ENCODE measurements around the gene GRK6. TPM values are rescaled to one million over a fixed set of nuclear protein-coding genes. Genes with fewer than 3 reads are reported as not detected.
A peak's percentile ranks its signal among the peaks of the same experiment; 100 is the strongest.

The GRK6 gene
- total RNA-seq, 2 experiments from 2014 or later = 186 to 192 TPM

DNA sequence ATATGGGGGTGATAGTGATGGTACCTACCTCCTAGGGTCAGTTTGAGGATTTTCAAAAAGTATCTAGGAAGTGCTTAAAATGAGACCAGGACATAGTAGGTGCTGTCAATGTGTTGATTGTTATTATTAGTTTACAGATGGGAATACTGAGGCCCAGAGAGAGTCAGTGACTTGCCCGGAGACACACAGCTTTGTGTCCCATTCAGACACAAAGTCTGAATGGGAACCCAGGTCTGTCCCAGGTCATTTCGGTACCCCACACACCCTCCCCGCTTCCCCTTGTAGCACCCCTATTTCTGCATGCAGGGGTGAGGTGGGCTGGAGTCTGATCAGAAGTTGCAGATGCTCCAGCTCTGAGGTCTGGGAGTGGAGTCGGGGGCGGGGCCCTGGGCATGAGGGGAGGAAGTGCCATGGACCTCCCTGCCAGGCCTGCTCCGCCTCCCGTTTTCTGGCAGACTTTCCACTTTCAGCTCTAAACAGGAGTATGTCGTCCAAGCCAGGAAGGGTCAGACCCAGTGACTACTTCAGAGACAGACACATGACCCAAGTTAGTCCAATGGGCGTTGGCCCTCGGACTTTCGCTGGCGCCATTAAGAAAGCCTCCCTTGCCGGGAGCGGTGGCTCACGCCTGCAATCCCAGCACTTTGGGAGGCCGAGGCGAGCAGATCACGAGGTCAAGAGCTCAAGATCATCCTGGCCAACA, 50.2 kb downstream of the GRK6 start:
- H3K27ac Mint-ChIP-seq = peak overlapping the region; percentile 4
- POLR2A ChIA-PET = interaction anchor here (1.3 kb wide), 1 partner anchor 86 kb away, joined by 3 read pairs; no protein-coding TSS in a partner anchor

DNA sequence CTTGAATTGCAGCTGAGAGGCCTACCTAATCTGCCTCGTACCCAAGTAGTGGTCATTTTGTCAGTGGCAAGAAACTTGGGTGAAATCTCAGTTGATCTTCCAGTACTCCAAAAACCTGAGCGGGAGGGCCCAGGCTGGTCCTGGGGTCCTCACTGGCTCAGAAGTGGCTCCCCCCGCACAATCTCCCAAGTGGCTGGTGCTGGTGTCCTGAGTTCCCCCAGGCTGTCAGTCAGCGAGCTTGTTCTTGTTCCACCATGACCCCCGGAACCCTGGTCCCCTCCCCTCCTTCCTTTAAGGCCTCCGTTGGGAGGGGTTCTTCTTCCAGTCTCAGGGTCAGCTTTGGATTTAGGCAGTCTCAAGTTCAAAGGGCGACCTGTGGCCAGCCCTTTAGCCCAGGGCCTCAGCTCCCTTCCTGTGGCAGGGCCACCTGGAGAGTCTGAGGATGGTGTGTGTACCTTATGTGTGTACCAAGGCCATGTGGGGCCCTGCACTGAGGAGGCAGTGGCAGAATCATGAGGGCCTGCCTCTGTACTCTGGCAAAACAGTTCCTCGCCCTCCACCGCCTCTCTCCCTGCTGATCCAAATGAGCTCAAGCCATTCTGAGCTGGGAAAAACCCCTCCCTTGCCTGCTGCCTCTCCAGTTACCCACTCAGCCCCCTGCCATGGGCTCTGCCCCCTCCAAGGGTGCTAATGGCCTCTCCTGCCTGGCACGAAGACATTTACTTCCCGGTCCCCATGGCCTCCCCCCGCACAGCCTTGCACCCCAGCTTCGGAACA, 51.4 kb downstream of the GRK6 start:
- TF ChIP-seq, protein P1, sequence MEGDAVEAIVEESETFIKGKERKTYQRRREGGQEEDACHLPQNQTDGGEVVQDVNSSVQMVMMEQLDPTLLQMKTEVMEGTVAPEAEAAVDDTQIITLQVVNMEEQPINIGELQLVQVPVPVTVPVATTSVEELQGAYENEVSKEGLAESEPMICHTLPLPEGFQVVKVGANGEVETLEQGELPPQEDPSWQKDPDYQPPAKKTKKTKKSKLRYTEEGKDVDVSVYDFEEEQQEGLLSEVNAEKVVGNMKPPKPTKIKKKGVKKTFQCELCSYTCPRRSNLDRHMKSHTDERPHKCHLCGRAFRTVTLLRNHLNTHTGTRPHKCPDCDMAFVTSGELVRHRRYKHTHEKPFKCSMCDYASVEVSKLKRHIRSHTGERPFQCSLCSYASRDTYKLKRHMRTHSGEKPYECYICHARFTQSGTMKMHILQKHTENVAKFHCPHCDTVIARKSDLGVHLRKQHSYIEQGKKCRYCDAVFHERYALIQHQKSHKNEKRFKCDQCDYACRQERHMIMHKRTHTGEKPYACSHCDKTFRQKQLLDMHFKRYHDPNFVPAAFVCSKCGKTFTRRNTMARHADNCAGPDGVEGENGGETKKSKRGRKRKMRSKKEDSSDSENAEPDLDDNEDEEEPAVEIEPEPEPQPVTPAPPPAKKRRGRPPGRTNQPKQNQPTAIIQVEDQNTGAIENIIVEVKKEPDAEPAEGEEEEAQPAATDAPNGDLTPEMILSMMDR (IDR thresholded peaks at IDR 0.05) = no peak
- Histone ChIP-seq H3K36me3 (ENCODE audit: insufficient read depth, low read length) (no peaks in the 10 kb centered on the region), H3K27me3 (ENCODE audit: control insufficient read depth in 1 of 2, insufficient read depth in 2 of 2, low read length in 2 of 2) (no peaks in the 10 kb centered on the region), H3K4me1 (ENCODE audit: insufficient read depth, low read length) (peaks cover 30% of the 10 kb centered on the region), H3K9me3 (ENCODE audit: control insufficient read depth in 1 of 2, insufficient read depth in 1 of 2, low read length in 2 of 2) (no peaks in the 10 kb centered on the region), H3K4me3 (ENCODE audit: low read length) (no peak overlapping the region), H3K27ac (ENCODE audit: low read depth in 1 of 2, low read length in 2 of 2) (no peak overlapping the region)
- Mint-ChIP-seq H3K4me1 (ENCODE audit: low read depth) (peaks cover 36% of the 10 kb centered on the region), H3K4me3 (peak overlapping the region; percentile 34), H3K36me3 (ENCODE audit: low read depth) (no peaks in the 10 kb centered on the region), H3K27me3 (peaks cover 6% of the 10 kb centered on the region), H3K27ac (peak overlapping the region; percentile 17), H3K9me3 (no peaks in the 10 kb centered on the region)
- ChIA-PET CTCF (interaction anchor here (0.9 kb wide), 1 partner anchor 73 kb away, joined by 3 read pairs; no protein-coding TSS in a partner anchor), POLR2A (interaction anchor here (0.9 to 1.2 kb wide), 3 partner anchors 31 to 52 kb away, joined by 3 to 5 read pairs (median 3); partner anchors contain the start of gene GRK6)
- no peak for DNase-seq
- intact Hi-C loops (cut with DNase I, micrococcal nuclease) = no loop called here
- no peak for ATAC-seq (ENCODE audit: poor library complexity)

More for the DNA sequence above, 50.2 kb downstream of the GRK6 start:
- Mint-ChIP-seq H3K4me1 (ENCODE audit: low read depth) (peaks cover 36% of the 10 kb centered on the region), H3K9me3 (no peaks in the 10 kb centered on the region), H3K36me3 (ENCODE audit: low read depth) (no peaks in the 10 kb centered on the region), H3K4me3 (peak overlapping the region; percentile 74), H3K27me3 (peaks cover 6% of the 10 kb centered on the region)
- no peak overlapping the region for H3K4me3 ChIP-seq (ENCODE audit: low read length)
- ATAC-seq (ENCODE audit: poor library complexity) (no peak), DNase-seq (no peak)
- TF ChIP-seq, protein P1 (IDR thresholded peaks at IDR 0.05) = no peak
- no peaks in the 10 kb centered on the region for H3K36me3 ChIP-seq (ENCODE audit: insufficient read depth, low read length)
- CTCF ChIA-PET = interaction anchor here (0.7 kb wide), 1 partner anchor 21 kb away, joined by 3 read pairs; no protein-coding TSS in a partner anchor
- H3K4me1 ChIP-seq (ENCODE audit: insufficient read depth, low read length) = peaks cover 41% of the 10 kb centered on the region
- H3K27ac ChIP-seq (ENCODE audit: low read depth in 1 of 2, low read length in 2 of 2) = no peak overlapping the region
- intact Hi-C loops (cut with DNase I, micrococcal nuclease) = no loop called here
- no peaks in the 10 kb centered on the region for H3K9me3 ChIP-seq (ENCODE audit: control insufficient read depth in 1 of 2, insufficient read depth in 1 of 2, low read length in 2 of 2)
- H3K27me3 ChIP-seq (ENCODE audit: control insufficient read depth in 1 of 2, insufficient read depth in 2 of 2, low read length in 2 of 2) = peaks cover 0 to 5% of the 10 kb centered on the region in 2 experiments

DNA sequence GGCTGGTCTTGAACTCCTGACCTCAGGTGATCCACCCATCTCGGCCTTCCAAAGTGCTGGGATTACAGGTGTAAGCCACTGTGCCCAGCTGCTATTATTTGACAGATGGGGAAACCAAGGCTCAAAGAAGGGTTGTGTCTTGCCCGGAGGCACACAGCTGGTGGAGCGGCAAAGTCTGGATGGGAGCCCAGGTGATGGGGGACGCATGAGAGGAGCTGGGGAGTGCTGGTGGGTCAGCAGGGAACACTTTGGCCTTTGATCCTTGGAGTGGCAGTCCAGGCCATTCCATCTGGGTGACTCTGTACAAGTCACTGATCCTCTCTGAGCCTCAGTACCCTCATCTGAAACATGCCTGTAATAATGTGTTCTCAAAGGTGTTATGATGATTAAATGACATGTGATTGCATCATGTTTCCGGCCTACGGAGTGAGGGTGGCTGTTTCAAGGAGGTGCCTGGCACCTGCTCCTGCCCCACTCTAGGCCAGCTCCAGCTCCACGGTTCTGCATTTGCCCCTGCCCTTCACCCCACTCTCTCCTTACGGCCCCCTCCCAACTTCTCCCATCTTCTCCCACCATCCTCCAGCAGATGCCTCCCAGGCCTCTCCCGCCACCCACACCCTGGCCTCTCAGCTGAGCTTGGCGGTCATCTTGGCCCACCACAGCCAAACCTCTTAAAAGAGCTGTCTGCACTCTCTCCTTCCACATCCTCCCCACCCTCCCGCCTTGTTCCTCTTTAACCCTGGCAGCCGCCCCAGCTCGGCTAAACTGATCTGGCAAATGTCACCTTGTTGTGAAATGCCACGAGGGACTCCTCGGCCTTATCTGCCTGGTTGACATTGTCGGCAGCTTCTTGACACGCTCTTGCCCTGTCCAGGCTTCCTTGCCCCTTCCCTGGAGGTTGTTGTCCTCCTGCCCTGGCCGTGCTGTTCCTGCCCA, 52.5 kb downstream of the GRK6 start:
- peaks cover 28% of the 10 kb centered on the region for H3K4me1 ChIP-seq (ENCODE audit: insufficient read depth, low read length)
- DNase-seq (peak in 3 of 14 experiments; percentile 35 to 53 (median 37)), ATAC-seq (ENCODE audit: poor library complexity) (peak; percentile 85)
- intact Hi-C loops (cut with DNase I, micrococcal nuclease) = no loop called here
- H3K9me3 ChIP-seq (ENCODE audit: control insufficient read depth in 1 of 2, insufficient read depth in 1 of 2, low read length in 2 of 2) = no peaks in the 10 kb centered on the region
- no peaks in the 10 kb centered on the region for H3K27me3 ChIP-seq (ENCODE audit: control insufficient read depth in 1 of 2, insufficient read depth in 2 of 2, low read length in 2 of 2)
- no peaks in the 10 kb centered on the region for H3K36me3 ChIP-seq (ENCODE audit: insufficient read depth, low read length)
- ChIA-PET POLR2A (interaction anchor here (0.9 to 1.9 kb wide), 3 partner anchors 19 to 53 kb away, joined by 3 to 6 read pairs (median 5); partner anchors contain the start of genes GRK6 and PDLIM7), CTCF (interaction anchor here (0.9 to 1.1 kb wide), 2 partner anchors 74 to 88 kb away, joined by 3 read pairs; no protein-coding TSS in a partner anchor)
- H3K36me3 Mint-ChIP-seq (ENCODE audit: low read depth) = no peaks in the 10 kb centered on the region
- H3K4me1 Mint-ChIP-seq (ENCODE audit: low read depth) = peaks cover 34% of the 10 kb centered on the region
- no peaks in the 10 kb centered on the region for H3K9me3 Mint-ChIP-seq
- H3K27me3 Mint-ChIP-seq = peaks cover 5% of the 10 kb centered on the region
- H3K27ac ChIP-seq (ENCODE audit: low read depth in 1 of 2, low read length in 2 of 2) = no peak overlapping the region
- peak overlapping the region; percentile 87 for H3K27ac Mint-ChIP-seq
- TF ChIP-seq, protein P1 (IDR thresholded peaks at IDR 0.05) = no peak
- no peak overlapping the region for H3K4me3 ChIP-seq (ENCODE audit: low read length)
- no peak overlapping the region for H3K4me3 Mint-ChIP-seq

All from CD4-positive, alpha-beta T cell (primary cell).